PC-9 (cell line): ENCODE data around the gene C16orf90.

Experiments used
- CTCF ChIP-seq: fragments of 200-600 bp; sonication (generic); conservative IDR thresholded peaks from 2 replicates; pipeline ENCODE4 v1.6.1; 2017; ENCODE audit warnings: mixed run types, antibody characterized with exemption, mild to moderate bottlenecking, moderate library complexity
- EZH2 ChIP-seq: fragments of 200-600 bp; sonication (generic); IDR thresholded peaks from 2 replicates; pipeline ENCODE4 v1.8.0; 2017; ENCODE audit warnings: antibody characterized with exemption, low read depth

DNA sequence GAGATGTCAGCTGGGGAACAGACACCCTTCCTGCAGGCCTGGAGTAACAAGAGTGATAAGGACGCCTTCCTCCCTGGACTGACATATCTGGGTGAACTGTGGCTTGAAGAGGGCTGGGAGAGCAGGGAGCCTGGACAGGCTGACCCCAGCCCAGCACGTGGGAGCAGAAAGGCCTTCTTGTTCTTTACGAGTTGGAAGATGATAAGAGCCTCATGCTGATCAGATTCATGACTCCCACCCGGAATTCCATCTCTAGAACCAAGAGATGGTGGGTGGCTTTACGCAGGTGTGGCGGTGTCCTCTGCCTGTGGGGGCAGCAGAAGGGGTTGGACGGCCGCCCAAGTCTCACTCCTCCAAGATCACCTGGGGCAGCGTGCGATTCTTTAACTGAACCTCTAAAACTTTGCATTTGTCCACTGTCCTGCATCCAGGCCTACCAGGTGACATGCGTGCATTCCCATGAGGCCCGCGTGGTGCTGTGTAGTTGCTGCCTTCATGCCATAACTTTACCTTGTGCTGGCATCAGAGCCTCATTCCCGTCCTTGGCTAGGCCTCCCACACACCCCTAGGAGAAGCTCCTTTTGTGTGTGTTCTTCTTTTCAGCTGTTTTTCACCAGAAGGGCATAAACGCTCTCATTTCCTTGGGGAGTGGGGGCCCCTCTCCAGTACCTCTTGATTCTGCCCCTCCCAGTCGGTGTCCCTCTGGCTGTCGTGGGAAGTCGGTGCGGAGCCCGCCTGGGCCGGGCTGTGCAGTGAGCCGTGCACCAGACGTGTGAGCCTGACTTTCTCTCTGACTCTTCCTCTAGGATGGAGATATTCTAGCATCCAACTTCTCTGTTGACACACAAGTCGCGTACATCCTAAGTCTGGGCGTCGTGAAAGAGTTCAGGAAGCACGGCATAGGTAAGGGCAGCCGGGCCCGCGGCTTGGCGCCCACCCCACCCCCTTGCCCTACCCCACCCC is 13.3 kb downstream of the C16orf90 start:
- TF ChIP-seq CTCF: no peak
- TF ChIP-seq EZH2: no peak
